Neural cell (in vitro differentiated cells): ENCODE measurements around the gene STAU1. TPM values are rescaled to one million over a fixed set of nuclear protein-coding genes. Genes with fewer than 3 reads are reported as not detected.

Source experiments
- H2AFZ ChIP-seq: fragments of 200-600, 300-800 bp; sonication (generic), shearing (Covaris generic); 2 replicates; pipeline ENCODE4 v1.6.0; 2014; ENCODE audit warnings: low read depth, mild to moderate bottlenecking, antibody characterized with exemption, low read length, moderate library complexity
- H3F3A ChIP-seq: fragments of 200-600 bp; shearing (Covaris generic); 2 replicates; pipeline ENCODE4 v1.6.1; 2016; ENCODE audit warnings: mild to moderate bottlenecking, moderate library complexity, mixed read lengths, antibody characterized with exemption, low read length; ENCODE audit not compliant: insufficient read depth, poor library complexity, severe bottlenecking
- H3K27ac ChIP-seq: fragments of 200-600, 300-800 bp; sonication (generic), shearing (Covaris generic); 2 replicates; pipeline ENCODE4 v1.5.1; 2014; ENCODE audit warnings: mild to moderate bottlenecking, low read length, moderate library complexity
- H3K27me3 ChIP-seq: fragments of 300-800, 200-600 bp; sonication (generic), shearing (Covaris generic); 2 replicates; pipeline ENCODE4 v1.6.0; 2014; ENCODE audit warnings: mild to moderate bottlenecking, low read depth, low read length, moderate library complexity; ENCODE audit not compliant: insufficient read depth
- H3K36me3 ChIP-seq: fragments of 300-800, 200-600 bp; sonication (generic), shearing (Covaris generic); 2 replicates; pipeline ENCODE4 v1.5.1; 2014; ENCODE audit warnings: mild to moderate bottlenecking, antibody characterized with exemption, low read length, moderate library complexity; ENCODE audit not compliant: insufficient read depth
- H3K4me2 ChIP-seq: fragments of 300-800, 200-600 bp; sonication (generic), shearing (Covaris generic); 2 replicates; pipeline ENCODE4 v1.6.0; 2014; ENCODE audit warnings: mild to moderate bottlenecking, low read length
- H3K4me3 ChIP-seq: fragments of 300-800, 200-600 bp; sonication (generic), shearing (Covaris generic); 2 replicates; pipeline ENCODE4 v1.5.1; 2014; ENCODE audit warnings: mild to moderate bottlenecking, low read length, moderate library complexity
- H3K79me2 ChIP-seq: fragments of 200-600 bp; shearing (Covaris generic); replicated peaks from 2 replicates; pipeline ENCODE4 v1.6.0; 2014; ENCODE audit warnings: mild to moderate bottlenecking, low read length, moderate library complexity; ENCODE audit not compliant: insufficient read depth
- H3K9ac ChIP-seq: fragments of 300-800, 200-600 bp; sonication (generic), shearing (Covaris generic); 2 replicates; pipeline ENCODE4 v1.6.1; 2016; ENCODE audit warnings: mild to moderate bottlenecking, low read length, mixed read lengths
- H3K9me2 ChIP-seq: fragments of 200-600 bp; shearing (Covaris generic); 2 replicates; pipeline ENCODE4 v1.6.1; 2016; ENCODE audit warnings: mild to moderate bottlenecking, low read length, mixed read lengths; ENCODE audit not compliant: insufficient read depth
- H3K9me3 ChIP-seq: fragments of 200-600, 300-800 bp; sonication (generic), shearing (Covaris generic); 2 replicates; pipeline ENCODE4 v1.6.1; 2016; ENCODE audit warnings: mild to moderate bottlenecking, mixed run types, low read length, moderate library complexity, mixed read lengths
- H4K20me1 ChIP-seq: fragments of 200-600 bp; shearing (Covaris generic); 2 replicates; pipeline ENCODE4 v1.6.1; 2016; ENCODE audit warnings: mild to moderate bottlenecking, mixed run types; ENCODE audit not compliant: insufficient read depth
- EP300 ChIP-seq: fragments of 450-650 bp; conservative IDR thresholded peaks from 2 replicates; pipeline ENCODE4 v1.6.1; 2014; ENCODE audit warnings: antibody characterized with exemption, mild to moderate bottlenecking, moderate library complexity; ENCODE audit not compliant: poor library complexity, severe bottlenecking
- EZH2 ChIP-seq: fragments of 200-600, 300-800 bp; shearing (Covaris generic), sonication (generic); IDR thresholded peaks from 2 replicates; pipeline ENCODE4 v1.6.1; 2014; ENCODE audit warnings: antibody characterized with exemption, low read length, borderline replicate concordance, mild to moderate bottlenecking; ENCODE audit not compliant: insufficient read depth, poor library complexity, severe bottlenecking
- MXI1 ChIP-seq: fragments of 450-650 bp; conservative IDR thresholded peaks from 2 replicates; pipeline ENCODE4 v1.6.1; 2014; ENCODE audit warnings: antibody characterized with exemption, mild to moderate bottlenecking; ENCODE audit not compliant: poor library complexity, severe bottlenecking
- POLR2AphosphoS5 ChIP-seq: IDR thresholded peaks from 2 replicates; pipeline ENCODE4 v1.6.1; 2012
- RAD21 ChIP-seq: fragments of 450-650 bp; conservative IDR thresholded peaks from 2 replicates; pipeline ENCODE4 v1.6.1; 2014; ENCODE audit warnings: antibody characterized with exemption, mild to moderate bottlenecking, moderate library complexity
- SMC3 ChIP-seq: fragments of 450-650 bp; conservative IDR thresholded peaks from 2 replicates; pipeline ENCODE4 v1.6.1; 2014; ENCODE audit warnings: antibody characterized with exemption, mild to moderate bottlenecking, moderate library complexity; ENCODE audit not compliant: poor library complexity
- TAF1 ChIP-seq: IDR thresholded peaks from 2 replicates; pipeline ENCODE4 v1.6.1; 2012; ENCODE audit warnings: low read depth
- polyA plus RNA-seq: library from polyadenylated mRNA; depleted of rRNA; stranded (reverse); fragments of >200 nt; gene quantifications from 2 replicates; pipeline ENCODE4 v1.2.3, GENCODE V29; 2014
- TF ChIP-seq, protein P1 (sequence below): IDR thresholded peaks from 2 replicates; pipeline ENCODE4 v1.6.1; 2012; ENCODE audit warnings: borderline replicate concordance
- TF ChIP-seq, protein P2 (sequence below): fragments of 450-650 bp; IDR thresholded peaks from 2 replicates; pipeline ENCODE4 v1.5.1; 2014; ENCODE audit warnings: antibody characterized with exemption, mild to moderate bottlenecking, moderate library complexity; ENCODE audit not compliant: poor library complexity, severe bottlenecking

Gene STAU1
- polyA plus RNA-seq, 1 donor from 2014 or later: 43.1 TPM

DNA sequence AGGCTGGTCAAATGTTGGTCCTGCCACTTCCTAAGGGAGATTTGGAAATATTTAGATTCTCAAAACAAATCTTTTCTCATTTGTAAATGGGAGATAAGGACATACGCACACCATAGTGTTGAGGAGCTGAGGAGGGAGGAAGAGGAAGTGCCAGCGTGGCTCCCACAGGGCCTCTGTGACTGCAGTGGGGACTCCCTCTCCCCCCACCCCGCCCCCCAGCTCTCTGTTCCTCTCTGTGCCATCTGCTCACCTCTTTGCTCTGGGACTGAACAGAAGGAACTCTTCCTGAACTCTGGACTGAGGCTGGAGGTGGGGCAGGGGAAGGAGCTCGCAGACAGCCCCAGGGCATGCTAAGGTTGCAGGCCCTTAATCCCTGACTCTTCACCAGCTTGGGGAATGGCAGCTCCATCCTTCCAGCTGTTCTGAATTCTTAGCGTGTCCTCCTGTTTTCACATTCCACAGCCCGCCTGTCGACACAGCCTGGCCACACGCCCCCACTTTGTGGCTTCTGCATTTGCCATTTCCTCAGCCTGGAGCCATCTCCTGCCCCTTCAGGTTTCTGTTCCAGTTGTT, 42.5 kb upstream of the STAU1 start:
- Histone ChIP-seq H3K9ac (no peak overlapping the region), H3K4me3 (no peak overlapping the region), H3K9me2 (no peaks in the 10 kb centered on the region), H3K27me3 (no peaks in the 10 kb centered on the region), H4K20me1 (no peaks in the 10 kb centered on the region), H3K4me2 (no peak overlapping the region), H3K9me3 (no peaks in the 10 kb centered on the region), H3F3A (no peaks in the 10 kb centered on the region), H3K36me3 (no peaks in the 10 kb centered on the region), H2AFZ (no peak overlapping the region), H3K79me2 (no peaks in the 10 kb centered on the region), H3K27ac (no peak overlapping the region)
- TF ChIP-seq SMC3 (no peak), EZH2 (no peak), TAF1 (no peak), EP300 (no peak), RAD21 (no peak), MXI1 (no peak), POLR2AphosphoS5 (no peak)
- TF ChIP-seq, protein P1, sequence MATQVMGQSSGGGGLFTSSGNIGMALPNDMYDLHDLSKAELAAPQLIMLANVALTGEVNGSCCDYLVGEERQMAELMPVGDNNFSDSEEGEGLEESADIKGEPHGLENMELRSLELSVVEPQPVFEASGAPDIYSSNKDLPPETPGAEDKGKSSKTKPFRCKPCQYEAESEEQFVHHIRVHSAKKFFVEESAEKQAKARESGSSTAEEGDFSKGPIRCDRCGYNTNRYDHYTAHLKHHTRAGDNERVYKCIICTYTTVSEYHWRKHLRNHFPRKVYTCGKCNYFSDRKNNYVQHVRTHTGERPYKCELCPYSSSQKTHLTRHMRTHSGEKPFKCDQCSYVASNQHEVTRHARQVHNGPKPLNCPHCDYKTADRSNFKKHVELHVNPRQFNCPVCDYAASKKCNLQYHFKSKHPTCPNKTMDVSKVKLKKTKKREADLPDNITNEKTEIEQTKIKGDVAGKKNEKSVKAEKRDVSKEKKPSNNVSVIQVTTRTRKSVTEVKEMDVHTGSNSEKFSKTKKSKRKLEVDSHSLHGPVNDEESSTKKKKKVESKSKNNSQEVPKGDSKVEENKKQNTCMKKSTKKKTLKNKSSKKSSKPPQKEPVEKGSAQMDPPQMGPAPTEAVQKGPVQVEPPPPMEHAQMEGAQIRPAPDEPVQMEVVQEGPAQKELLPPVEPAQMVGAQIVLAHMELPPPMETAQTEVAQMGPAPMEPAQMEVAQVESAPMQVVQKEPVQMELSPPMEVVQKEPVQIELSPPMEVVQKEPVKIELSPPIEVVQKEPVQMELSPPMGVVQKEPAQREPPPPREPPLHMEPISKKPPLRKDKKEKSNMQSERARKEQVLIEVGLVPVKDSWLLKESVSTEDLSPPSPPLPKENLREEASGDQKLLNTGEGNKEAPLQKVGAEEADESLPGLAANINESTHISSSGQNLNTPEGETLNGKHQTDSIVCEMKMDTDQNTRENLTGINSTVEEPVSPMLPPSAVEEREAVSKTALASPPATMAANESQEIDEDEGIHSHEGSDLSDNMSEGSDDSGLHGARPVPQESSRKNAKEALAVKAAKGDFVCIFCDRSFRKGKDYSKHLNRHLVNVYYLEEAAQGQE: no peak
- TF ChIP-seq, protein P2, sequence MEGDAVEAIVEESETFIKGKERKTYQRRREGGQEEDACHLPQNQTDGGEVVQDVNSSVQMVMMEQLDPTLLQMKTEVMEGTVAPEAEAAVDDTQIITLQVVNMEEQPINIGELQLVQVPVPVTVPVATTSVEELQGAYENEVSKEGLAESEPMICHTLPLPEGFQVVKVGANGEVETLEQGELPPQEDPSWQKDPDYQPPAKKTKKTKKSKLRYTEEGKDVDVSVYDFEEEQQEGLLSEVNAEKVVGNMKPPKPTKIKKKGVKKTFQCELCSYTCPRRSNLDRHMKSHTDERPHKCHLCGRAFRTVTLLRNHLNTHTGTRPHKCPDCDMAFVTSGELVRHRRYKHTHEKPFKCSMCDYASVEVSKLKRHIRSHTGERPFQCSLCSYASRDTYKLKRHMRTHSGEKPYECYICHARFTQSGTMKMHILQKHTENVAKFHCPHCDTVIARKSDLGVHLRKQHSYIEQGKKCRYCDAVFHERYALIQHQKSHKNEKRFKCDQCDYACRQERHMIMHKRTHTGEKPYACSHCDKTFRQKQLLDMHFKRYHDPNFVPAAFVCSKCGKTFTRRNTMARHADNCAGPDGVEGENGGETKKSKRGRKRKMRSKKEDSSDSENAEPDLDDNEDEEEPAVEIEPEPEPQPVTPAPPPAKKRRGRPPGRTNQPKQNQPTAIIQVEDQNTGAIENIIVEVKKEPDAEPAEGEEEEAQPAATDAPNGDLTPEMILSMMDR: no peak

DNA sequence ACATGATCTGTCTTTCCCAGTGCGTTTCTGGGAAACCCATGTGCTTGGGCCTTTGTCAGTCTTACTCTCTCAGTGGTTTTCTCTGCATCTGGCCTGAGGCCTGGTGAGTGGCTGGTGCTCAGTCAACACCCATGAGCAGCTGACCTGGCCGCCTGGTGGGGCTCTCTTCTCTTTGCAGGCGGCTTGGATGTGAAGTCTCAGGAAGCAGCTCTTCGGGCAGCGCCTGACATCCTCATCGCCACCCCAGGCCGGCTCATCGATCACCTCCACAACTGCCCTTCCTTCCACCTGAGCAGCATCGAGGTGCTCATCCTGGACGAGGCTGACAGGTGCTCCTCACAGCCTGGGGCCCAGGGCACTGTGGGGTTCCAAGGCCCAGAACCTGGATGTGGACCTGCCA, 41.9 kb upstream of the STAU1 start:
- H3K36me3 ChIP-seq: no peaks in the 10 kb centered on the region
- TF ChIP-seq SMC3: no peak
- TF ChIP-seq RAD21: no peak
- no peak for TF ChIP-seq TAF1
- TF ChIP-seq, protein P2: no peak
- no peak for TF ChIP-seq MXI1

More for the DNA sequence above, 41.9 kb upstream of the STAU1 start:
- no peak overlapping the region for H2AFZ ChIP-seq
- no peaks in the 10 kb centered on the region for H3K79me2 ChIP-seq
- H3K27ac ChIP-seq: no peak overlapping the region
- no peak overlapping the region for H3K4me2 ChIP-seq
- no peak overlapping the region for H3K9ac ChIP-seq
- H4K20me1 ChIP-seq: no peaks in the 10 kb centered on the region
- H3K4me3 ChIP-seq: no peak overlapping the region
- H3K27me3 ChIP-seq: no peaks in the 10 kb centered on the region
- H3F3A ChIP-seq: no peaks in the 10 kb centered on the region
- H3K9me3 ChIP-seq: no peaks in the 10 kb centered on the region
- H3K9me2 ChIP-seq: no peaks in the 10 kb centered on the region
